GM21717 (cell line): Measurements from ENCODE around the gene CHAT.

Experiments
- ATAC-seq: cut with Tn5 transposase; IDR thresholded peaks from one replicate; pipeline ENCODE4 v1.9.1; 2021; ENCODE audit warnings: mild to moderate bottlenecking, moderate library complexity; ENCODE audit not compliant: unreplicated experiment

The CHAT gene

DNA sequence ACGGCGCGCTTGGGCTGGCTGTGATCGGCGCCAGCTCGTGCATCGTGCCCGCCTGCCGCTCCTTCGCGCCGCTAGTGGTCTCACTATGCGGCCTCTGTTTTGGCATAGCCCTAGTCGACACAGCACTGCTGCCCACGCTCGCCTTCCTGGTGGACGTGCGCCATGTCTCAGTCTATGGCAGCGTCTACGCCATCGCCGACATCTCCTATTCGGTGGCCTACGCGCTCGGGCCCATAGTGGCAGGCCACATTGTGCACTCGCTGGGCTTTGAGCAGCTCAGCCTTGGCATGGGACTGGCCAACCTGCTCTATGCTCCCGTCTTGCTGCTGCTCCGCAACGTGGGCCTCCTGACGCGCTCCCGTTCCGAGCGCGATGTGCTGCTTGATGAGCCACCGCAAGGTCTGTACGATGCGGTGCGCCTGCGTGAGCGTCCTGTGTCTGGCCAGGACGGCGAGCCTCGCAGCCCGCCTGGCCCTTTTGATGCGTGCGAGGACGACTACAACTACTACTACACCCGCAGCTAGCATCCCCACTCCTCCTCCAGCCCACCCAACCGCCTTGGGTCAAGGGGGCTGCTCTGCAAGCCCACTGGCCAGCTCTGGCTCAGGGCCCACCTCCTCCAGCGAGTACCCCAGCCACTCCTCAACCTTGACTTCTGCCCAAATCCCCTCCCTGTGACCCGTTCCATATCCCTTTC, 1.9 kb upstream of the CHAT start:
- ATAC-seq = no peak

DNA sequence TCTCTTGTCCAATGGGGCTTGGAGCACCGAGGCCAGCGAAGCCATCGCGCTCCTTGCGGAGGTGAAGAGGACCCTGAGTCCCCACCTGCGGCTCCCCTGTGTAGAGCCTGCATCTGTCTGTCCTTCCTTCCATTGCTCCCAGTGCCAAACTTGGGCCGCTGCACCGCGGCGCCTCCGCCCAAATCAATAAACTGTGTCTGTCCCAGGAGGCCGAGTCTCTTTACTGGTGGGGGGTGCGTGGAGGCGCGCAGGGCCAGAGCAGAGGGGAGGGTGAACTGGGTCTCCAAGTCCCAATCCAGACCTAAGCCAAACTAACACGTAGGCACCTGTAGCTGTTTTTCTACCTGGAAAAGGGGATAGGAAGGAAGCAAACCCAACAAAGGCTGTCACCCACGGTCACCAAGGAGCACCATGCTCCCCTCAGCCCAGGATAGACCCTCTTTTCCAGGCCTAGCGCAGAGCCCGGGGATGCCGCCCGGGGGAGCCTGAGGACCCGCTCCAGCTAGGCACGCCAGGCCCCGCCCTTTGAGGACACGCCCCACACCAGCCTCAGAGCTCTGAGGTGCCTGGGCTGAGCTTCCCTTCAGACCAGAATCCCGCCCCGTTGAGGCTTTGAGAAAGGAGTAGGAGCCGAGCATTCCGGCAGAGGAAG, 1.2 kb upstream of the CHAT start:
- no peak for ATAC-seq

DNA sequence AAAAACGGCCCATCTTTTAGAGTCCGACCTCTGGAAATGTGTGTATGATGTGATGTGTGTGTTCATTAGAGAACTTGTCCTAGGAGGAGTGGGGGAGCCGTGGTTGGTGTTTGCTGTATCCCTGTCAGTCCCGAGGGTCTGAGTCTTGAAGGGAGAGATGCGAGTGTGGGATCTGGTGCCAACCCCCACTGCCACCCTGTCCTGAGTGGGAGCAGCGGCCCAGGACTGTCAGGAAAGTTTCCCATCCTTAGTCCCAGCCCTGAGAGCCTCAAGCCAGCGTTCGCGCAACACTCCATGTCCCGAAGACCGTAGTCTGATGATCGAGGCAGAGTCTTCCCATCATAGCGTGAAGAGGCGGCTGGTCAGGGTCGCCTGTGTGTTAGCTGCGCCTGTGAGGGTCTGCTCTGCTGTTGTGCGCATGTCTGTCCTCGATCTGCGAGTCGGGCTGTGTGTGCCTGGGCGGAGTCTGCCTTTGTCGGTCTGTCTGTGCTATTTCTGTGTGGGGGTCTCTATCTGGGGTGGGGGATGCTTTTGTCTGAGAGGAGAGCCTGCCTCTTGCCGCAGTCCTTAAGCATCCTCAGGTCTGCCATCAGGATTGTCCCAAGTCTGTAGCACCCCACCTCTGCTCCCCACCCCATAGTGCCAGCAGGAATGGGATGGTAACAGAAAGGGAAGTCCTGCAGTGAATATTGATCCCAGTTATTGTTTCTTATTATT, 514 bp upstream of the CHAT start:
- no peak for ATAC-seq

DNA sequence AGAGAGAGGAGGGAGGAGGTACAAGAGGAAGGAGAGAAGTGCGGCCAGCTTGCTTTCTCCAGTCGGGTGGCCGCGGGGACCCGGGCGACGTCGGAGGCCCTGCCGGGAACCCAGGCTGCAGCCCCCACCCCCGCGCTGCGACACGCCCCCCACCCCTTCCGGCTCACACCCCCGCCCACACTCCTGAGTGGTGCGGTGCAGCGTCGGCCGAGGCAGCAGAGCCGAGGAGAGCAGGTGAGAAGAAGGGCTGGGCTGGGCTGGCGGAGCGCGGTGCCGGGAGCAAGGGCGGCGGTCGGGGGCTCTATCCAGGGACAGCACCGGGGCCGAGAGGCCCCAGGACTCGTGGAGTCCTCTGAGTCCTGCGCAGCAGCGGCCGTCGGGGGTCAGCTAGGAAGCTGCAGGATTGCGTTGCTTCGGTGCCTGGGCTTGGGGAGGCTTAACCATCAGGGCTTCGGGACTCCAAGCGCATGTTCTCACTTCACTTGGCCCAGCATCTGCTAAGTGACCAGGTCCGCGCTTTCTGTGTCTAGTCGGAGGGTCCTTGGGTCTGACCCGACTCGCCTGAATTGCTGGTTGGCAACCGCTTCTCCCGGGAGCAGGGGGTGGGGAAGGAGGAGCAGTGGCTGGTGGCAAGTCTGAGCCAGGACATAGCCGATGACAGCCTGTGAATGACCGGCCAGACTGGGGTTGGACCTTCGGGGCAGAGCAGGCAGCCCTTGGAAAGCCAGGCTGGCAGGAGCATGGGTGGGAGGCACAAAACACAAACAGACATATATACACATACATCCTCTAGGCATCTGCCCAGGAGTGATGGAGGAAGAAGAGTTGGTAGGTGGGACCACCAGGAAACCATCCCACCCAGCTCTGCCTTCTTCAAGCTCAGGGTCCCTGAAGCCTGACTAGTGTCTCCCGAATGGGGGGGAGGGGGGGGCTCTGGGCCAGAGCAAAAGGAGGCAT, 683 bp downstream of the CHAT start:
- no peak for ATAC-seq

DNA sequence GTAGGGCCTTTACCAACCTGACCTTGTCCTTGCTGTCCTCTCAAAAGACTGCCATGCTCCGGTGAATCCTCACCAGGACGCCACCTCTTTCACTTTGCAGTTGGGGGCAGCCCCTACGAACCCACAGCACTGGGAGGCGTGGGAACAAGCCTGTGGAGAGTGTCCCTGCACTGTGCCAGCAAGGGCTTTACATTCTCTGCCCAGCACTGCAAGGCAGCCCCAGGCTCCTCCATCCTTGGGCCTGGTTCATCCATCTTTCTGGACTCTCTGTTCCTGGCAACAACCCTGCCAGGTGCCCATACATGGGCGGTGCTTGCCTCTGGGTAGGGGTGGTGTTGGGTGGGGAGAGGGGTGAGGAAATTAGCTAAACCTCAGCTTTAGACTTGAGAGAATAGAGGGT, 1.4 kb downstream of the CHAT start:
- ATAC-seq = no peak

DNA sequence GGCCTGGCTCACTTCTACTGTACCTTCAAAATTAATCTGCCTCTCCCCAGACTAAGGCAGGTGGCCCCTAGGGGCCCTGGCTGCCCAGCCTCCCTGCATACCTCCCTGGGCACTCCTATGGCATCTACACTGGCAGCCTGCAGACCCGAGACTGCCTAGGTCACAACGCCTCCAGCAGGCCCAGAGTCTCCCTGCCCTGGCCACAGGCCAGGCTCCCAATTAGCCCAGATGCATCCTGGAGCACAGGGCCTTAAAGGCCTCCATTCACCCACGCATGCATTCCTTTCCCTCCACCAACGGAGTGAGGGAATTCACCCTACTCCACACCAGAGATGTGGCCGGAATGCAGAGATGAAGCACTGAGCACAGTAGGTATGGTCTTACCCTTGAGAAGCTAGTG, 1.9 kb downstream of the CHAT start:
- no peak for ATAC-seq

DNA sequence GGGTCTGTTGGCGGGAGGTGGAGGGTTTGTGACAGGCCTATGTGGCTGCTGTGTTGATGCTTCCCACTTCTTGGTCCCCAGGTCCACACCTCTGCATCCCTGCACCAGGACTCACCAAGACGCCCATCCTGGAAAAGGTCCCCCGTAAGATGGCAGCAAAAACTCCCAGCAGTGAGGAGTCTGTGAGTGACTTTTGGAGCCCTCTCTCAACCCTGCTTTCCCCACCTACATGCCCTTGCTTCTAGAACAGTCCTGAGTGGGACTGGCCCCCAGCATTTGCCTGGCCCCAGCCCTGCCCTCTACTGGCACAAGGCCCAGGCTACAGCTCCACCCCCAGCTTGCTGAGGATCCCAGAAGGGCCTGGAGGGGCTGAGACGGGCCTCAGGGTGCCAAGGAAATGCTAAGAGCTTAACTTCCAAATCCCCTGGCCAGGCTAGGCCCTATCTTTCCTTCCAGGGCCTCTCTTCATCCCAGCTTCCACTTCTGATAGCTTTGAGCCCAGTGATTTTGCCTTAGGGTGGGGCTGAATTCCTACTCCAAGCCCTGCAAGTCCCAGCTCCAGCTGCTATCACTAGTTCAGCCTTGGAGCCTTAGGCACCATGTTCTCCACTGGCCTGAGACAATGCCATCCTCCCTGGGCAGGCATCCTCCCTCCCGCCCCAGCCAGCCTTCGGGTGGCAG, 2.7 kb downstream of the CHAT start:
- no peak for ATAC-seq

DNA sequence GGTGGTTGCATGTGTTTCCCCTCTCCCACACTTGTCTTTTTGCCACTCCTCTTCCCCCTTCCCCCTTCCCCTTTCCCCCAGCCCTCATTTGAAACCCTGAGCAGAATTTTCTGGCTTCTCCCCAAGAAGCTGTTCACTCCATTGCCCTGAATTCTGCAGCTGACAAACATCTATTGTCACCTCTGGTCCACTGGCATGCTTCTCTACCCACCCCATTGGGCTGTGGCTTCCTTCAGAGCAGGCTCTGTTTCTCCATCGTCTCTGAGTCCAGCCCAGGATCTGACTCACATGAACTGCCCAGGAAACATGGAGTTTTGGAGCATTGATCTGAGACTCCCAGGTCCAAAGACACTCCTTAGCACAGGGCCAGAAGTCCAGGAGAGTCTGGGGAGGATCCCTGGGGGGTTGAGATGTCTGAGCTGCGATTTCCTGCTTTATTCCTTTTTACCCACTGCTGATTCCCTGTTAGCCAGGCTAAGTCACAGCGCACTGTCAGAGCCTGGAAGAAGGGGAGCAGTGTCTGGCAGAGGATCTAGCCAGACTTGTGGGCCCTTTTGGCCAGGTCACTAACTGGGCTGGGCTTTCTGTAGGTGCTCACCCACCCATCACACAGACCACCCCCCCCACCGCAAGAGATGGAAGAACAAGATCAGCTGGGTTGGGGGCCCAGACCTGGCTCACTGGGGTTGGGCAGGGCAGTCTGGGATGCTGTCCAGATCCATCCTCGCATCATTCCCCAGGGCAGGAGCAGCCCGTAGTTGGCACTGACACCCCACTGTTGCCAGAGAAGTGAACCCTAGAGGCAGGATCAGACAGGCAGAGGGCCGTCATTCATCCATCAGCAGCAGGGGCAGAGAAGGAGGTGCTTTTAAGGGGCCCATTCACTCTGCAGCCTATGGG, 3.5 kb downstream of the CHAT start:
- no peak for ATAC-seq

DNA sequence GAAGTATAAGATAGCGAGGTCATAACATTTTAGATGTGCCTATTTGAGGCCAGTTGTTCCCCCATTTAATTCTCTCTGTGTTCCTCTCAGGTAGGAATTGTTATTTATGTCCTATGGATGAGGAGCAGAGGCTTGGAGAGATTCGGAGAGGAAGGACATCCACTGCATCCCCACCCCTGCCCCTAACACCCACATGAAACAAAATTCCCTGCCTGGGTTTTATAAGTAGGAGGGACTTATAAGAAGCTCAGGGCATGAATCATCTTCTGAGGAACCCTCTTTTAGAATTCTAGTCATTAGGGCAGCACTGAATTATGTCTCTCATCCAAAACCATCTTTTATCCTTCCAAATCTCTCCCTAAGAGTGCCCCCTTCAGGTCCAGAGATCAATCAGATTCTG, 5.0 kb downstream of the CHAT start:
- no peak for ATAC-seq

DNA sequence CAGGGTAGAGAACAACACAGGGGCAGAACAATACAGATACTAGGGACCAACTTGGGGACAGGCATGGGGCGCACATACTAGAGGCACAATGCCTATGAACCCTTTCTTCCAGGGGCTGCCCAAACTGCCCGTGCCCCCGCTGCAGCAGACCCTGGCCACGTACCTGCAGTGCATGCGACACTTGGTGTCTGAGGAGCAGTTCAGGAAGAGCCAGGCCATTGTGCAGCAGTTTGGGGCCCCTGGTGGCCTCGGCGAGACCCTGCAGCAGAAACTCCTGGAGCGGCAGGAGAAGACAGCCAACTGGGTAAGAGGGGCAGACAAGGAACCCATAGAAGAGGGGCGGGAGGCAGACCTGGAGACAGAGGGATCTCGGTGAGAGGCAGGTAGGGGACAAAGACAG, 5.8 kb downstream of the CHAT start:
- no peak for ATAC-seq

DNA sequence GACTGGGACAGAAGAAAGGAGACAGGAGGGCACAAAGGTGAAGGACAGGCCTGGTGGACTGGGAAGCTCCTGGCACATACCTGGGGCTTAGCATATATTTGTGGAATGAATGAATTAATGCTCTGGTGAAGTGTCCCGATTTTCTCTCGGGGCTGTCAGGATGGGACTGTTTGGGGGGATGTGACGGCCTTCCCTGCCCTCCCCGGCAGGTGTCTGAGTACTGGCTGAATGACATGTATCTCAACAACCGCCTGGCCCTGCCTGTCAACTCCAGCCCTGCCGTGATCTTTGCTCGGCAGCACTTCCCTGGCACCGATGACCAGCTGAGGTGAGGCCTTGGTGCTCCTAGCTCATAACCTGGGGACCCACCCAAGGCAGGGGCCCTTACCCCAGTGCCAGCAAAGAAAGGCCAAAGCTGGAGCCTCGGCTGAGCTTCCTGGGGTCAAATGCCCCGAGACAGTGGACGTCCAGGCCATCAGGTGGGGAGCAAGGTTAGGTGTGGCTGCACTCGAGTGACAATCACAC, 6.5 kb downstream of the CHAT start:
- ATAC-seq = no peak

DNA sequence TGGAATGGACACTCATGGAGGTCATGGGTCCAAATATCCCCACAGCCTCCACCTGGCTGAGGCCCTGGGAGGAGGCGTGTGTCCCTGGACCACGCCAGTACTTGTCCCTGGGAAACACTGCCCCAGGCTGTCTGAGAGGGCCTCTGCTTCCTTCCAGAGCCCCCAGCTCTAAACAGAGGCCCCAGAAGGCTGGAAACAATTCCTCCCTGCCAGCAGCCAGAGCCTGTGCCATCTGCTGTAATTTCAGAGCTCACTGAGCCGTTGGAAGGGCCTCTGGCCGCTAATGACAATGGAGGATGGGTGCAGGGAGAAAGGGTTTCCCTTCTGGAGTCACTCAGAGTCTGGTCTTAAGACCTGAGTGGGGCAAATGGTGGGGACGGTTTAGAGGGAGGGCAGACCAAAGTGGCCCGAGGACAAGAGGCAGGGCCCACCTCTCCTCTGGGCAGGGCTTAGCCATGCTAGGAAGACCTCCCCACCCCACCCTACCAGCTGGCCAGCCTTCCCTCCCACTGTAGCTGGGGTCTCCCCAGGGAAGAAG, 7.1 kb downstream of the CHAT start:
- no peak for ATAC-seq

DNA sequence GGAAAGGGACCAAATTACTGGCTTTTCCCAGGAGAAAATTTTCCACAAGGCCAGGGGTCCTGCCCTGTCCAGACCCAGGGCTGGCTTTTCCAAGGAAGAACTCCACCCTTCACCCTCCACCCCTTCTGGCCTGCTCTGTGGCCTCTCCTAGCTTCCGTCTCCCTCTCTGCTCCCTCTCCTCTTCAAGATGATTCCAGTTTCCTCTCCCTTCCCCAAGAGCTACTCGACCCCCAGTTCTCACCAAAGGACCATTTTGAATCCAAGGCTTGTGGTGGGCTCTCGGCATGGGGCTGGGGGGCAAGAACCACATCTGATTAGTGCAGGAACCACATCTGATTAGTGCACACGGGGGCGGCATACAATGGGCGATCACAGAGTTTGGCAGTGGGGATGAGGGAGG, 7.7 kb downstream of the CHAT start:
- no peak for ATAC-seq

DNA sequence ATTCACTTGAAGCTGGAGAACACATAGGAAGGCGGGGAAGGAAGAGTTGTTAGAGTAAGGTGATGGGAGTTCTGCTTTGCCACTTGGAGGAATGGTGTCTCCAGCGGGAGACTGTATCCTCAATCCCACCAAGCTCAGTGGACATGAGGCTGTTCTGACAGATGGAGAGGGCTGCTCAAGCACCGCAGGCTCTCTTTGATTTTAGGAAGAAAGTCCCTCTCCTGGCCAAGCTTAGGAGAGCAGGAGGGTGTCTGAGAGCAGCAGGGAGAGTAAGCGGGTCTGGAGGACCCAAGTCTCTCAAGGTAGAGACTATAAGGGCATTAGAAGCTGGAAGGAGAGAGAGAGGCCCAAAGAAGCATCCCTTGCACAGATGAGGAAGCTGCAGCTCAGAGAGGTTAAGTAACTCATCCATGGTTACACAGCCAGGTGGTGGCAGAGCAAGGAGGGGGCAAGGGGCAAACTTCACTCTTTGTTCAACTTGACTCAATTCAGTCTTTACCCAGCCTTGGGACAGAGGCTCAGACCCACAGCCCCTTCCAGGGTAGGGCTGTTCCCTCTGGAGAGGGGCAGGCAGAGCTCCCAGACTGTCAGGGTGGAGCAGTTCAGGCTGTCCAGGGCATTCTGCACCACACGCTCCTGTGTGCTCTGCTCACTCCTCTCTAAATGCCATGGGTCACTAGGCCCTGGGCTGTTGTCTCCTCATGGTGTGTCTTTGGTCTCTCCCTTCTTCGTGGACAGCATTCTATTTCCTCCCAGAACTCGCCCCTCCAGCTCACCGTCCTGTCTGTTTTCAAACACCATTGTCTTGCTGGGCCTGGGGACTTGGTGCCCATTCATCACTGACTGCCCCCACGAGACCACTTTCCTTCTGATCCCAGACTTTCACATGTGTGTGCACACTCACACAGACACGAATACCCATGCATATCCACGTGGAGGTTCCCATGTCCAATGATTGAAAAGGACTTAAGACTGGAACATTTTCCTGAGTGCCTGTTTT, 8.9 kb downstream of the CHAT start:
- no peak for ATAC-seq

DNA sequence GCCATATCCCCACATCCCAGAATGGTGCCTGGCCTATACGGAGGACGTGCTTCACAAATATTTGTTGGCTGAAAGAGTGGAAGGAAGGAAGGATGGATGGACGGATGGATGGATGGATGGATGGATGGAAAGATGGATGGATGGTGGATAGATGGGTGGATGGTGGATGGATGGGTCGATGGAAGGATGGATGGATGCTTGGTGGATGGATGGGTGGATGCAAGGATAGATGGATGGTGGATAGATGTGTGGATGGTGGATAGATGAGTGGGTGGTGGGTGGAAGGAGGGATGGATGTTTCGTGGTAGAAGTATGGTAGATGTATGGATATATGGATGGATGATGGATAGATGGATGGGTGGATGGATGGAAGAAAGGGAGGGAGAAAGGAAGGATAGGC, 10.8 kb downstream of the CHAT start:
- no peak for ATAC-seq

DNA sequence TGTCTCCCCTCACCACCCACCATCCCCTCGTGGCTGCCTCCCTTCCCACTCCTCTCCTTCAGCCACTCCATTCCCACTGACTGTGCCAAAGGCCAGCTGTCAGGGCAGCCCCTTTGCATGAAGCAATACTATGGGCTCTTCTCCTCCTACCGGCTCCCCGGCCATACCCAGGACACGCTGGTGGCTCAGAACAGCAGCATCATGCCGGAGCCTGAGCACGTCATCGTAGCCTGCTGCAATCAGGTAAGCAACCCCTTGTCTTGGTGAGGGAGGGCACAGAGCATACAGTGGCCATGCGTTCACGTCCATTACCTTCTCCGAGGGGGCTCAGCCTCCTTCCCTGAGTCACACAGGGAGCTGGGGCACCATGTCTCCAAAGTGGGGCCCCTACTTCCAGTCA, 11.6 kb downstream of the CHAT start:
- no peak for ATAC-seq

DNA sequence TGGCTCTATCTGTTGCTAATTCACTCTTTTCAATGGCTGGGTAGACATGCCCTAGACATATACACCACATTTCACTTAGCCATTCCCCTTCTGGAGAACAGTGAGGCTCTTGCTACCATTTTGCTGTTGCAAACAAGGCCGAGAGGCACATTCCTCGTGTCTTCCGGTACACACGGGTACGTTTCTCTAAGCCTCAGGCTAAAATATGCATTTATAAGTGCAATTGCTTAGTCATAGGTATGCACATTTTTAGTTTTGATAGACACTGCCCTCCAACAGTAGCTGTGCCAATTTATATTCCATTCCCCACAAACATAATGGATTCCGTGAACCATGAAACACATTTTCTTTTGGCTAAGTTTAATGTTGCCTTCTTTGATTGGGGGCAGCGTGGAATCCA, 13.2 kb downstream of the CHAT start:
- ATAC-seq = no peak
